ENCODE results near the gene CAMSAP2. TPM values are rescaled to one million over a fixed set of nuclear protein-coding genes. Genes with fewer than 3 reads are reported as not detected.

The CAMSAP2 gene
- total and polyA plus RNA-seq, 2 of the 4 experiments (the other 2 are of a cell fraction): 8.3 to 29.4 TPM

DNA sequence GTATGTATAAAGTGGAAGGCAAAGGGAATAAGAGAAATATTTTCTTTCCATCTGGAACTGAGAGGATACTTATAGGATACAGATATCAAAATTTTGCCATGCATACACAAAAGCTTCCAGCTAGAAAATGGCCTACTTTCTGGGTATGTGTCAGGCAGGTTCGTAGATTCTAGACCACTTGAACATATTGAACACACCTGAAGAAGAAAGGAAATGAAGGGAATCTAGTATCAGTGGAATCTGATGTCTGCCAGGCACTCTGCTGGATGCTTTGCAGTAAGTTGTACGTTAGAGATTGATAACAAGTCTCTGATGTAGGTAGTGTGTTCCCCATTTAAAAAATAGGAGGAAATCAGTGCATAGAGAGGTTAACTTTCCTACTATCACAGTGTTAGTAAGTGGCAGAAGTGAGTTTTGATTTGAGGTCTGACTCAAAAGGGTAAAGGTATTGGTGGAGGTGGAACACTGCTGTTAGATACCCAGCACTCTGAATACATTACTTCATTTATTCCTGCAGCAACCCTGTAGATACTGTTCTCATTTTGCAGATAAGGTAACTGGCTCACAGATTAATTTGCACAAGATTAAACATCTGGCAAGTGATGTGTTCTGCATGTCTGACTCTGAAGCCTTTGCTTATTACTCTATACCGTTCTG is 3.0 kb downstream of the CAMSAP2 start:
- Histone ChIP-seq H3K4me2 (ENCODE audit: low read depth, low read length) (peak overlapping the region; percentile 97), H3K4me3 (ENCODE audit: insufficient read depth, low read depth, low read length) (peak overlapping the region; percentile 96), H2BK20ac (ENCODE audit: low read depth, low read length) (no peak overlapping the region), H3K9me3 (ENCODE audit: control insufficient read depth, insufficient read depth, low read length) (no peaks in the 10 kb centered on the region), H3K14ac (replicated peaks; ENCODE audit: low read depth, low read length) (peak overlapping the region; percentile 76), H3K9me1 (ENCODE audit: insufficient read depth, low read length) (peaks cover 4% of the 10 kb centered on the region; the same call in 1 of the 2 replicates), H4K5ac (ENCODE audit: low read depth, low read length) (no peak overlapping the region), H2AFZ (replicated peaks; ENCODE audit: low read length, poor library complexity) (no peak overlapping the region), H3K27me3 (ENCODE audit: control insufficient read depth, insufficient read depth, low read length) (no peaks in the 10 kb centered on the region), H2BK5ac (ENCODE audit: low read depth, low read length, poor library complexity, severe bottlenecking) (no peak overlapping the region), H4K20me1 (ENCODE audit: insufficient read depth, low read length) (peaks cover 53% of the 10 kb centered on the region), H2AK9ac (replicated peaks; ENCODE audit: low read depth, low read length, poor library complexity) (no peak overlapping the region), H3K18ac (ENCODE audit: low read depth, low read length) (no peak overlapping the region), H3K36me3 (ENCODE audit: control insufficient read depth, insufficient read depth, low read length) (no peaks in the 10 kb centered on the region), H3K4me1 (ENCODE audit: control insufficient read depth, insufficient read depth, low read length) (peaks cover 2% of the 10 kb centered on the region; the same call in 1 of the 2 replicates), H3K56ac (ENCODE audit: extremely low read depth, insufficient read depth, low read length) (no peak overlapping the region), H3K23ac (ENCODE audit: low read depth, low read length) (peak overlapping the region; percentile 56; the same call in 1 of the 2 replicates), H3K4ac (ENCODE audit: low read depth, low read length) (no peak overlapping the region), H3K9ac (ENCODE audit: low read depth, low read length) (peak overlapping the region; percentile 57; the same call in 1 of the 2 replicates), H3K27ac (ENCODE audit: insufficient read depth, low read length) (no peak overlapping the region), H4K8ac (ENCODE audit: low read depth in 2 of 2, low read length in 2 of 2) (no peak overlapping the region), H2BK15ac (ENCODE audit: low read depth, low read length) (no peak overlapping the region), H2BK120ac (ENCODE audit: low read depth, low read length) (no peak overlapping the region), H4K91ac (ENCODE audit: insufficient read depth, low read depth, low read length) (no peak overlapping the region), H3K79me1 (ENCODE audit: low read depth in 1 of 2, low read length in 2 of 2) (peaks cover 5 to 42% of the 10 kb centered on the region in 2 experiments; a peak in 3 of 4 replicates), H2AK5ac (ENCODE audit: low read depth, low read length) (no peak overlapping the region)
- ATAC-seq (ENCODE audit: low read depth) (no peak), DNase-seq (no peak)
- dilution Hi-C loops (cut with HindIII; ENCODE audit: low sequenced_read_pairs, unreplicated experiment) (no loop called here), intact Hi-C loops (cut with micrococcal nuclease) (loop anchor here (2.0 to 5.0 kb wide), 3 partner anchors 41 to 119 kb away; no protein-coding TSS in a partner anchor), in situ Hi-C loops (cut with MboI; ENCODE audit: low sequenced_read_pairs) (no loop called here)
- ChIA-PET CTCF (interaction anchor here (0.6 to 1.2 kb wide), 2 partner anchors 24 to 61 kb away, joined by 3 to 4 read pairs; no protein-coding TSS in a partner anchor), POLR2A (ENCODE audit: unreplicated experiment) (no interaction called here)
- 20% methylated on average over 1 of the region's 3 CpGs; no CpG with 5 or more reads in 1 of the 2 experiments for WGBS, 2 experiments (ENCODE audit: extremely low coverage in 2 of 2, insufficient read length in 1 of 2)
- BruUV-seq (replicated peaks): TSS peak; percentile 26
- TF ChIP-seq RFX5 (IDR thresholded peaks at IDR 0.05; ENCODE audit: low read depth, low read length) (no peak), BHLHE40 (IDR thresholded peaks at IDR 0.05; ENCODE audit: low read depth, low read length) (no peak), MAZ (IDR thresholded peaks at IDR 0.05; ENCODE audit: borderline replicate concordance, low read depth, low read length) (no peak), MAFK (IDR thresholded peaks at IDR 0.05; ENCODE audit: low read depth, low read length) (no peak), POLR2A (IDR thresholded peaks at IDR 0.05; ENCODE audit: low read depth, low read length) (no peak), RCOR1 (IDR thresholded peaks at IDR 0.05; ENCODE audit: insufficient replicate concordance, low read length) (no peak)

All from IMR-90 (cell line).